GM12878 (cell line): Measurements from ENCODE around the gene NLGN2. TPM values are rescaled to one million over a fixed set of nuclear protein-coding genes. Genes with fewer than 3 reads are reported as not detected.

ENCODE experiments used
- ATAC-seq: fragments of 200-7000 bp; cut with Tn5 transposase; 3 replicates; pipeline ENCODE4 v1.9.1; 2020; ENCODE audit warnings: mild to moderate bottlenecking, moderate library complexity
- Bru-seq: library from RNA; stranded (reverse); fragments of 400-500 nt; gene quantifications from one replicate; lab custom pipeline; 2021; lab: Mats Ljungman, UMichigan
- BruChase-seq, 2 experiments: library from RNA; stranded (reverse); fragments of 400-500 nt; gene quantifications; one replicate each; lab custom pipeline; 2021; lab: Mats Ljungman, UMichigan
- BruUV-seq: library from RNA; stranded (reverse); fragments of 400-500 nt; replicated peaks from 2 replicates; lab custom pipeline; 2021; lab: Mats Ljungman, UMichigan
- CTCF ChIA-PET: fragments of 300-600 bp; sonication (Branson Sonifier 250); formaldehyde crosslinking; extraction: SDS; loops from one replicate; lab custom pipeline; 2021; ENCODE audit warnings: inconsistent platforms; lab: Yijun Ruan, JAX
- POLR2A ChIA-PET: fragments of 350-600 bp; formaldehyde crosslinking; extraction: SDS; loops from one replicate; lab custom pipeline; 2021; ENCODE audit warnings: inconsistent platforms; lab: Charles Lee
- RAD21 ChIA-PET: fragments of 300-600 bp; sonication (Branson Sonifier 250); formaldehyde crosslinking; loops from one replicate; lab custom pipeline; 2023; ENCODE audit warnings: antibody characterized with exemption; ENCODE audit not compliant: unreplicated experiment; lab: Charles Lee
- SMC1A ChIA-PET: fragments of 300-600 bp; sonication (Branson Sonifier 250); formaldehyde crosslinking; loops from one replicate; lab custom pipeline; 2023; ENCODE audit not compliant: unreplicated experiment, uncharacterized antibody; lab: Charles Lee
- DNase-seq: peaks from one replicate; pipeline ENCODE4 v3.0.0-alpha.2; 2011; ENCODE audit warnings: low read depth, low spot score
- FAIRE-seq: peaks from 3 replicates; lab custom pipeline; 2011; peaks lifted over from hg19 to GRCh38; lab: Jason Lieb, UNC
- H2AFZ ChIP-seq: 2 replicates; pipeline ENCODE4 v1.6.0; 2011; ENCODE audit warnings: low read depth, low read length, control low read depth; ENCODE audit not compliant: control insufficient read depth
- H3K27ac ChIP-seq: 2 replicates; pipeline ENCODE4 v1.5.1; 2011; ENCODE audit warnings: control low read depth; ENCODE audit not compliant: control insufficient read depth, insufficient read depth
- H3K27me3 ChIP-seq, 2 experiments: replicated peaks in 1 of 2; 2 replicates each; pipeline versions ENCODE4 v1.6.0 to v1.6.1; 2011; ENCODE audit warnings: low read length in 1 of 2; ENCODE audit not compliant: control insufficient read depth in 2 of 2, insufficient read depth in 2 of 2
- H3K36me3 ChIP-seq, 2 experiments: 2 replicates each; pipeline ENCODE4 v1.5.1; 2011; ENCODE audit warnings: low read length in 1 of 2; ENCODE audit not compliant: control insufficient read depth in 2 of 2, insufficient read depth in 2 of 2
- H3K4me1 ChIP-seq: 2 replicates; pipeline ENCODE4 v1.6.1; 2011; ENCODE audit warnings: mild to moderate bottlenecking, low read length, moderate library complexity, mixed read lengths; ENCODE audit not compliant: control insufficient read depth, insufficient read depth
- H3K4me2 ChIP-seq: 2 replicates; pipeline ENCODE4 v1.6.0; 2011; ENCODE audit warnings: control low read depth; ENCODE audit not compliant: control insufficient read depth, insufficient read depth
- H3K4me3 ChIP-seq: fragments of 200-600 bp; sonication (generic); 2 replicates; pipeline ENCODE4 v1.5.1; 2016
- H3K79me2 ChIP-seq: 2 replicates; pipeline ENCODE4 v1.6.0; 2011; ENCODE audit warnings: low read length; ENCODE audit not compliant: control insufficient read depth, insufficient read depth
- H3K9ac ChIP-seq: 2 replicates; pipeline ENCODE4 v1.8.0; 2011; ENCODE audit warnings: low read length, control low read depth, mixed read lengths; ENCODE audit not compliant: control insufficient read depth, insufficient read depth
- H3K9me3 ChIP-seq: replicated peaks from 3 replicates; pipeline ENCODE4 v1.5.1; 2011; ENCODE audit warnings: mild to moderate bottlenecking, low read length; ENCODE audit not compliant: control insufficient read depth, insufficient read depth
- H4K20me1 ChIP-seq: 2 replicates; pipeline ENCODE4 v1.6.0; 2011; ENCODE audit not compliant: control insufficient read depth, insufficient read depth
- HDAC2 ChIP-seq: fragments of 200-600 bp; sonication (generic); IDR thresholded peaks from 2 replicates; pipeline ENCODE4 v1.6.1; 2017
- IKZF2 ChIP-seq, 2 experiments: fragments of 450-650 bp; IDR thresholded peaks; 2 replicates each; pipeline ENCODE4 v1.6.1; 2017; ENCODE audit warnings: mild to moderate bottlenecking in 2 of 2, moderate library complexity in 2 of 2
- WGBS: methylation state at CpG from one replicate; pipeline ENCODE4 v1.1.6; 2016; ENCODE audit warnings: low lambda C conversion rate; ENCODE audit not compliant: insufficient replicate concordance, insufficient coverage; ENCODE audit errors: missing lambda C conversion rate; 5-methylcytosine and 5-hydroxymethylcytosine counted together
- in situ Hi-C: fragments of 300-500 bp; cut with MboI; formaldehyde crosslinking; loops from 9 replicates; pipeline ENCODE4 v1.14.3; 2018; ENCODE audit warnings: mixed read lengths
- intact Hi-C: fragments of 100-400 bp; cut with micrococcal nuclease; formaldehyde crosslinking; loops from one replicate; pipeline ENCODE4 v1.14.2; 2022; ENCODE audit not compliant: unreplicated experiment
- long read RNA-seq, 2 experiments: library from polyadenylated mRNA; unstranded; transcript quantifications; one replicate each; pipeline ENCODE4 v2.0.0, GENCODE V29; 2019 to 2020
- polyA minus RNA-seq, 3 experiments: library from RNA; depleted of rRNA, polyadenylated mRNA; stranded (reverse); fragments of >200 nt; gene quantifications; 2 replicates each; pipeline ENCODE4 v1.2.3, GENCODE V29; 2011
- polyA plus RNA-seq, 11 experiments: library from polyadenylated mRNA; depleted of rRNA in 4 of 11; unstranded in 6 of 11; stranded (reverse) in 5 of 11; fragments of >200 nt; fragmentation: Nextera tagmentation in 4 of 11; fragmentation: Illumina TruSeq in 1 of 11; extraction: Ambion mirVana in 4 of 11; extraction: Trizol in 1 of 11; gene quantifications; 1 replicate in 1 of 11; 2 replicates in 10 of 11; pipeline versions ENCODE4 v1.2.1 to v1.2.3, GENCODE V29; 2011 to 2016; ENCODE audit warnings: inconsistent platforms in 2 of 11, missing spikeins in 2 of 11, low read depth in 1 of 11
- total RNA-seq, 4 experiments: library from RNA; depleted of rRNA in 3 of 4; stranded (reverse); fragments of >200 nt in 3 of 4; fragmentation: Illumina TruSeq in 1 of 4; extraction: Trizol in 1 of 4; gene quantifications; 2 replicates each; pipeline versions ENCODE4 v1.2.1 to v1.2.3, GENCODE V29; 2013 to 2021

NLGN2 gene
- total RNA-seq (2013; cell fraction: nucleolus; rRNA removed), result 1.1 TPM in 2 replicates
- 0.11 TPM in 1 of 2 replicates, not detected in the other for total RNA-seq (2014; rRNA removed)
- total RNA-seq (2014; rRNA removed; fragmentation: Illumina TruSeq; extraction: Trizol), result 0.04 TPM in 1 of 2 replicates, not detected in the other
- 0.87 and 1.2 TPM in 2 replicates for total RNA-seq (2021)
- polyA plus RNA-seq (2011; ENCODE audit: low read depth), result 0.58 TPM
- 0.12 and 0.14 TPM in 2 replicates for polyA plus RNA-seq (2011; rRNA removed)
- polyA plus RNA-seq (2011; cell fraction: cytosol; rRNA removed), result 0.13 TPM in 2 replicates
- 2.8 and 3.2 TPM in 2 replicates for polyA plus RNA-seq (2011; cell fraction: nucleus; rRNA removed)
- 1.4 and 1.6 TPM in 2 replicates for polyA plus RNA-seq (2012)
- polyA plus RNA-seq (2014; fragmentation: Illumina TruSeq; extraction: Trizol), result 0.11 and 0.32 TPM in 2 replicates
- polyA plus RNA-seq (2014; fragmentation: Nextera tagmentation; extraction: Ambion mirVana), result under 1 TPM; 0.02 to 0.05 TPM
- 0.39 and 0.58 TPM in 2 replicates for polyA plus RNA-seq (2014; rRNA removed)
- polyA plus RNA-seq (2016; fragmentation: Nextera tagmentation; extraction: Ambion mirVana), result under 1 TPM in 1 of 2 experiments, not detected in 1; 0.08 TPM
- polyA minus RNA-seq (2011; rRNA and poly(A)+ RNA removed), result 0.07 and 0.10 TPM in 2 replicates
- polyA minus RNA-seq (2011; cell fraction: cytosol; rRNA and poly(A)+ RNA removed), result not detected in 2 replicates
- polyA minus RNA-seq (2011; cell fraction: nucleus; rRNA and poly(A)+ RNA removed), result 0.12 and 0.19 TPM in 2 replicates
- percentile 35 among the genes with signal in this experiment for Bru-seq, nascent RNA
- BruChase-seq, experiment 1, labeled RNA remaining after a 6-hour chase, result percentile 45 among the genes with signal in this experiment
- percentile 38 among the genes with signal in this experiment for BruChase-seq, experiment 2, labeled RNA remaining after a 2-hour chase
- long read RNA-seq, experiment 1, result 0 reads
- long read RNA-seq, experiment 2, result 0 reads

DNA sequence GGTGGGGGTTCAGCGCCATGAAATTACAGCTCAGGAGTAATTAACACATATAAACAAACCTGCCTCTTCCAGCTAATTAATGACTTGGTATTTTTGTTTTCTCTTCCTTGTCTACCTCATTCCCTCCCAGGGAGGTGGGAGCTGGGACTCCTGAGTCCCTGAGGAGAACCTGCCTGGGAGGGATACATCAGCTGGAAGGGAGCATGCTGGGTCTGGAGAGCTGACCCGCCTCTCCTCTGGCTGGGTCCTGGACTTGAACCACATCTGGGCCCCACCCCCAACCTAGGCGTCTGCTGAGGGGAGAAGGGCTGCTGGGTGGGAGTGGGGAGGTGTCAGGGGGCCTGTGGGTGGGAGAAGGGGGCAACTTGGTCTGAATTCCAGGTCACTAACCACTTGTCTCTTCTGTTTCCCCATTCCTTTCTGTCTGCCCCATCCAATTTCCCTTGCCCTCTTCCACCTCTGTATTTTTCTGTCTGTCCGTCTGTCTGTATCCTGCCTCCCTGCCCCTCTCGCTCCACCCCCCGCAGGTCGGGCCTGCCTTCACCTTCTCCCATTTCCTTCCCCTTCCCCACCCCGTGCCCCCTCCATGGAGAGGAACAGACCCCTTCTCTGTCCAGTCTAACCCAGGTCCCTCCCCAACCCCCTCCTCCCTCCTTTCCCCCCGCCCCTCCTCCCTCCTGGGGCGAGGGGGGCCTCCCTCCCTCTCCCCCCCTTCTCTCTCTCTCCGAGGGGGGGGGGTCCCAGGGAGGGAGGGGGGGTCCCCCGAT, at the start of gene NLGN2:
NLGN2 (plus strand) TSS at position 361 of the 767 bp plus-strand sequence. CDS start 411 bp downstream, outside the sequence.
- intact Hi-C loops (no loop called here), in situ Hi-C loops (no loop called here)
- H4K20me1 ChIP-seq, result no peaks in the 10 kb centered on the region
- H3K9me3 ChIP-seq, result no peaks in the 10 kb centered on the region
- no peak for ATAC-seq
- H3K4me3 ChIP-seq, result no peak within 1 kb of the TSS
- H3K27me3 ChIP-seq, result peaks cover 0 to 6% of the 10 kb centered on the region in 2 experiments; a peak in 2 of 4 replicates
- BruUV-seq, result no TSS peak
- no peak within 1 kb of the TSS for H3K4me2 ChIP-seq
- ChIA-PET CTCF (no interaction called here), POLR2A (interaction anchor here (1.4 kb wide), 1 partner anchor 11 kb away, joined by 3 read pairs; no protein-coding TSS in a partner anchor), RAD21 (no interaction called here), SMC1A (no interaction called here)
- no peak for FAIRE-seq
- no peak within 1 kb of the TSS for H3K27ac ChIP-seq
- no peak within 1 kb of the TSS for H3K9ac ChIP-seq
- peaks cover 2% of the 10 kb centered on the region for H3K79me2 ChIP-seq
- no peak for DNase-seq
- H3K4me1 ChIP-seq, result peaks cover 3% of the 10 kb centered on the region; the same call in 1 of the 2 replicates
- H2AFZ ChIP-seq, result no peak within 1 kb of the TSS
- no peaks in the 10 kb centered on the region for H3K36me3 ChIP-seq
- no peak for TF ChIP-seq IKZF2 (IDR thresholded peaks at IDR 0.05)
- no peak for TF ChIP-seq HDAC2
- 55% methylated on average over 4 of the region's 12 CpGs for WGBS
